ENCODE data around the gene PTPRD. TPM values are rescaled to one million over a fixed set of nuclear protein-coding genes. Genes with fewer than 3 reads are reported as not detected.

The PTPRD gene
- total RNA-seq, 1 experiment from 2014 or later, result 32.5 TPM

GRCh38 chr9:8859416-8859815 lies 1753.4 kb downstream of the PTPRD start:
- no peaks in the 10 kb centered on the region for H4K20me1 ChIP-seq (ENCODE audit: control insufficient read depth, insufficient read depth, insufficient read length)
- H3K27me3 ChIP-seq (ENCODE audit: insufficient read depth, low read length), result no peaks in the 10 kb centered on the region
- no peaks in the 10 kb centered on the region; the same call in 1 of the 2 replicates for H3K4me1 ChIP-seq (ENCODE audit: insufficient read depth, low read length)
- no peak overlapping the region for H3K14ac ChIP-seq (ENCODE audit: insufficient read depth, low read length)
- no peak overlapping the region for H2BK15ac ChIP-seq (ENCODE audit: low read depth, low read length)
- no peak overlapping the region for H3K56ac ChIP-seq (ENCODE audit: insufficient read length, low read depth, low read length)
- no peak overlapping the region for H3K18ac ChIP-seq (ENCODE audit: insufficient read length, low read depth, low read length)
- H3K9me3 ChIP-seq (ENCODE audit: control insufficient read depth, low read depth, low read length), result no peaks in the 10 kb centered on the region
- H2BK20ac ChIP-seq (ENCODE audit: low read depth, low read length, poor library complexity, severe bottlenecking), result no peak overlapping the region
- H2AK5ac ChIP-seq (ENCODE audit: insufficient read length, low read length), result no peak overlapping the region
- Mint-ChIP-seq H3K27ac (no peak overlapping the region; a peak in 1 of 7 replicates), H3K9me3 (no peaks in the 10 kb centered on the region; a peak in 1 of 5 replicates), H3K27me3 (ENCODE audit: low read depth) (peaks cover 28% of the 10 kb centered on the region), H3K4me3 (peak overlapping the region in 1 of 2 experiments; percentile 97; a peak in 2 of 5 replicates), H3K4me1 (peaks cover 38 to 42% of the 10 kb centered on the region in 2 experiments), H3K36me3 (ENCODE audit: insufficient read depth in 1 of 3, low read depth in 3 of 3) (no peaks in the 10 kb centered on the region; a peak in 1 of 7 replicates)
- no peaks in the 10 kb centered on the region for H3K79me2 ChIP-seq (ENCODE audit: insufficient read depth, low read length)
- no peak overlapping the region for H2BK12ac ChIP-seq (ENCODE audit: insufficient read length, low read depth, low read length)
- no peak overlapping the region for H3K4ac ChIP-seq (ENCODE audit: low read depth, low read length)
- H3K23me2 ChIP-seq (ENCODE audit: insufficient read length, low read depth, low read length, poor library complexity, severe bottlenecking), result peaks cover 11% of the 10 kb centered on the region
- no peak overlapping the region for H3K27ac ChIP-seq (ENCODE audit: insufficient read length, low read depth, low read length)
- H3T11ph ChIP-seq (ENCODE audit: low read length), result no peak overlapping the region
- H4K8ac ChIP-seq (replicated peaks; ENCODE audit: insufficient read length, low read depth, low read length), result no peak overlapping the region
- H4K5ac ChIP-seq (ENCODE audit: insufficient read length, low read depth, low read length), result no peak overlapping the region
- no CpG with 5 or more reads among the region's 3 CpGs for WGBS (ENCODE audit: extremely low coverage, insufficient read length, low lambda C conversion rate)
- no peak overlapping the region for H3K9ac ChIP-seq (ENCODE audit: extremely low read depth, insufficient read length, low read length)
- H3K79me1 ChIP-seq (ENCODE audit: insufficient read depth, low read depth, low read length, poor library complexity, severe bottlenecking), result no peaks in the 10 kb centered on the region
- TF ChIP-seq, protein P1, sequence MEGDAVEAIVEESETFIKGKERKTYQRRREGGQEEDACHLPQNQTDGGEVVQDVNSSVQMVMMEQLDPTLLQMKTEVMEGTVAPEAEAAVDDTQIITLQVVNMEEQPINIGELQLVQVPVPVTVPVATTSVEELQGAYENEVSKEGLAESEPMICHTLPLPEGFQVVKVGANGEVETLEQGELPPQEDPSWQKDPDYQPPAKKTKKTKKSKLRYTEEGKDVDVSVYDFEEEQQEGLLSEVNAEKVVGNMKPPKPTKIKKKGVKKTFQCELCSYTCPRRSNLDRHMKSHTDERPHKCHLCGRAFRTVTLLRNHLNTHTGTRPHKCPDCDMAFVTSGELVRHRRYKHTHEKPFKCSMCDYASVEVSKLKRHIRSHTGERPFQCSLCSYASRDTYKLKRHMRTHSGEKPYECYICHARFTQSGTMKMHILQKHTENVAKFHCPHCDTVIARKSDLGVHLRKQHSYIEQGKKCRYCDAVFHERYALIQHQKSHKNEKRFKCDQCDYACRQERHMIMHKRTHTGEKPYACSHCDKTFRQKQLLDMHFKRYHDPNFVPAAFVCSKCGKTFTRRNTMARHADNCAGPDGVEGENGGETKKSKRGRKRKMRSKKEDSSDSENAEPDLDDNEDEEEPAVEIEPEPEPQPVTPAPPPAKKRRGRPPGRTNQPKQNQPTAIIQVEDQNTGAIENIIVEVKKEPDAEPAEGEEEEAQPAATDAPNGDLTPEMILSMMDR (conservative IDR thresholded peaks at IDR 0.05), result no peak
- no peak overlapping the region for H3K23ac ChIP-seq (ENCODE audit: insufficient read length, low read depth, low read length)
- H2BK120ac ChIP-seq (ENCODE audit: low read depth, low read length, poor library complexity, severe bottlenecking), result no peak overlapping the region
- H4K91ac ChIP-seq (ENCODE audit: insufficient read length, low read depth, low read length), result no peak overlapping the region
- H3K4me2 ChIP-seq (ENCODE audit: insufficient read depth, insufficient read length, low read length), result no peak overlapping the region
- DNase-seq, result no peak
- no peak overlapping the region for H2AFZ ChIP-seq (ENCODE audit: low read length)
- no peak overlapping the region for H2BK5ac ChIP-seq (ENCODE audit: insufficient read length, low read length)

Measured in H9 (cell line).